Uterus (tissue), 4 donors: ENCODE results near the gene MAB21L4. TPM values are rescaled to one million over a fixed set of nuclear protein-coding genes. Genes with fewer than 3 reads are reported as not detected.

Source experiments
- DNase-seq, 2 donors: peaks; one replicate each; pipeline ENCODE4 v3.0.0-alpha.2; 2019 to 2020
- H3K27ac ChIP-seq, 2 donors: fragments of 200-600 bp; sonication (generic); 1 replicate in 1 of 2; 2 replicates in 1 of 2; pipeline ENCODE4 v1.5.1; 2016 to 2018
- H3K27me3 ChIP-seq, 2 donors: fragments of 200-600 bp; sonication (generic); one replicate each; pipeline ENCODE4 v1.5.1; 2018 to 2019; ENCODE audit warnings: control low read depth in 1 of 2
- H3K36me3 ChIP-seq, 2 donors: fragments of 200-600 bp; sonication (generic); one replicate each; pipeline ENCODE4 v1.5.1; 2019; ENCODE audit warnings: control low read depth in 1 of 2
- H3K4me1 ChIP-seq, 2 donors: fragments of 200-600 bp; sonication (generic); one replicate each; pipeline ENCODE4 v1.5.1; 2018 to 2019; ENCODE audit warnings: control low read depth in 1 of 2
- H3K4me3 ChIP-seq, 2 donors: fragments of 200-600 bp; sonication (generic); 1 replicate in 1 of 2; 2 replicates in 1 of 2; pipeline ENCODE4 v1.5.1; 2018 to 2019; ENCODE audit warnings: mild to moderate bottlenecking in 1 of 2
- H3K9me3 ChIP-seq, 2 donors: fragments of 200-600 bp; sonication (generic); one replicate each; pipeline ENCODE4 v1.5.1; 2019; ENCODE audit warnings: control low read depth in 1 of 2
- POLR2A ChIP-seq, 2 donors: fragments of 450-650 bp; IDR thresholded peaks; one replicate each; pipeline ENCODE4 v1.6.1; 2016; ENCODE audit warnings: antibody characterized with exemption in 2 of 2, mild to moderate bottlenecking in 1 of 2, moderate library complexity in 1 of 2
- intact Hi-C: fragments of 100-400 bp; cut with DNase I; formaldehyde crosslinking; loops from one replicate; pipeline ENCODE4 v1.15.1; 2023; ENCODE audit warnings: low total_unique reads
- total RNA-seq, 4 donors: library from RNA; depleted of rRNA in 3 of 4; stranded (reverse); fragments of >200 nt in 3 of 4; gene quantifications; one replicate each; pipeline versions ENCODE4 v1.1.0 to v1.2.4, GENCODE V29; 2014 to 2023
- TF ChIP-seq, protein P1 (sequence below), 4 experiments: fragments of 200-600 bp in 2 of 4; fragments of 450-650 bp in 2 of 4; sonication (generic) in 2 of 4; IDR thresholded peaks; one replicate each; pipeline ENCODE4 v1.5.1; 2016 to 2019; ENCODE audit warnings: antibody characterized with exemption in 4 of 4, mild to moderate bottlenecking in 2 of 4, moderate library complexity in 1 of 4
- donor health status: DM: yes; HTN: yes; CAD: no.

The MAB21L4 gene
- total RNA-seq, 4 donors from 2014 or later = 0.97 TPM; not detected in 3

DNA sequence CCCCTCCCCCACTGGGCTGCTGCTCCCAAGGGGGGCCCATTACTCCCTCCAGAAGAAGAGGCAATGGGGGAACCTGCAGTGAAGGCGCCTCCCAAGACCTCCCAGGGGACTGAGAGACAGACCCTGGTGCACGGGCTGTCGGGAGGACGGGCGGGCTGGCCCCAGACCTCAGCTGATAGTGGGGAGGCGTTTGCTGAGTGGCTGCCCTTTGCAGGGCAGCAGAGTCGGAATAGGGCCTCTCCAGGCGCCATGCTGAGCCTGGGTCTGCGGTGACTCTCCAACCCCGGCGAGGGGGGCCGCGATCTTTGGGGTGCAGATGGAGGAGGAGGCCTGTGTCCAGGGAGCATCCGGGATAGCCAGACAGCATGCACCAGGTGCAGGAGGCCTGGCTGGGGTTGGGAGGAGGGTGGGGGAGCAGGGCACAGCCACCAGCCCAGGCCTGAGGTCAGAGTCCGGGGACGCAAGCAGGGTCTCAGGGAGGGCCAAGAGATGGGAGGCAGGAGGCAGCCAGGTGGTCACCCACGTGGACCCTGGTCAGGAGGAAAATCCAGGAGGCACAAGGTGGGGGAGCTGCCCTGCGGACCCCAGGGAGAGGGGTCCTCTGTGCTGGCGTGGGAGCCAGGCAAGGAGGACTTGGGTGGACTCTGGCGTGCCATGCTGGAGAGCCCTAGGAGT is 21.2 kb upstream of the MAB21L4 start:
- intact Hi-C loops = no loop called here
- H3K4me3 ChIP-seq = no peak overlapping the region
- H3K36me3 ChIP-seq = no peaks in the 10 kb centered on the region
- no peaks in the 10 kb centered on the region for H3K9me3 ChIP-seq
- DNase-seq = peak in 1 of 2 donors; percentile 27
- peaks cover 0 to 12% of the 10 kb centered on the region in 2 donors for H3K4me1 ChIP-seq
- H3K27me3 ChIP-seq = no peaks in the 10 kb centered on the region
- H3K27ac ChIP-seq = peak overlapping the region in 1 of 2 donors; percentile 35
- TF ChIP-seq, protein P1, sequence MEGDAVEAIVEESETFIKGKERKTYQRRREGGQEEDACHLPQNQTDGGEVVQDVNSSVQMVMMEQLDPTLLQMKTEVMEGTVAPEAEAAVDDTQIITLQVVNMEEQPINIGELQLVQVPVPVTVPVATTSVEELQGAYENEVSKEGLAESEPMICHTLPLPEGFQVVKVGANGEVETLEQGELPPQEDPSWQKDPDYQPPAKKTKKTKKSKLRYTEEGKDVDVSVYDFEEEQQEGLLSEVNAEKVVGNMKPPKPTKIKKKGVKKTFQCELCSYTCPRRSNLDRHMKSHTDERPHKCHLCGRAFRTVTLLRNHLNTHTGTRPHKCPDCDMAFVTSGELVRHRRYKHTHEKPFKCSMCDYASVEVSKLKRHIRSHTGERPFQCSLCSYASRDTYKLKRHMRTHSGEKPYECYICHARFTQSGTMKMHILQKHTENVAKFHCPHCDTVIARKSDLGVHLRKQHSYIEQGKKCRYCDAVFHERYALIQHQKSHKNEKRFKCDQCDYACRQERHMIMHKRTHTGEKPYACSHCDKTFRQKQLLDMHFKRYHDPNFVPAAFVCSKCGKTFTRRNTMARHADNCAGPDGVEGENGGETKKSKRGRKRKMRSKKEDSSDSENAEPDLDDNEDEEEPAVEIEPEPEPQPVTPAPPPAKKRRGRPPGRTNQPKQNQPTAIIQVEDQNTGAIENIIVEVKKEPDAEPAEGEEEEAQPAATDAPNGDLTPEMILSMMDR (IDR thresholded peaks at IDR 0.05) = no peak
- TF ChIP-seq POLR2A (IDR thresholded peaks at IDR 0.05) = no peak

DNA sequence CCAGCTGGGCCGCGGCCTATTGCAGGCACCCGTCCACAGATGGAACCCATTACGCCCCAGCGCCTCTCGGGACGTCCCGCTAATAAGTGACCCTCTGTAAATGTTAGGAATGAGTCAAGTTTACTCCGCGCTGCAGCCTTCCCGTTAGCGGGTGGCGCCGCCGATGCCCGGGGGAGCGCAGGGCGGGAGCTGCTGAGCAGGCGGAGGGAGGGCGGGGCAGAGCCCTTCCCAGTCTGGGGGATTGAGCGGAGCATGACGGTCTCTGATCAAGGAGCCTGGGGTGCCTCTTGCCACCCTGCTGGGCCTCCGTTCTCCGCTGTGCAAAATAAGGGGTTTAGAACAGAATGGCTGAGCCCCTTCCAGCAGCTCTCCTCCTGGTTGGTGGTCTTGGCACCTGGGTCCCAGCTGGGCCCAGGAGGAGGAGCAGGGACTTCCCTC is 20.6 kb upstream of the MAB21L4 start:
- Histone ChIP-seq H3K27me3 (no peaks in the 10 kb centered on the region), H3K4me3 (peak overlapping the region in 1 of 2 donors; percentile 5)
- intact Hi-C loops = no loop called here

DNA sequence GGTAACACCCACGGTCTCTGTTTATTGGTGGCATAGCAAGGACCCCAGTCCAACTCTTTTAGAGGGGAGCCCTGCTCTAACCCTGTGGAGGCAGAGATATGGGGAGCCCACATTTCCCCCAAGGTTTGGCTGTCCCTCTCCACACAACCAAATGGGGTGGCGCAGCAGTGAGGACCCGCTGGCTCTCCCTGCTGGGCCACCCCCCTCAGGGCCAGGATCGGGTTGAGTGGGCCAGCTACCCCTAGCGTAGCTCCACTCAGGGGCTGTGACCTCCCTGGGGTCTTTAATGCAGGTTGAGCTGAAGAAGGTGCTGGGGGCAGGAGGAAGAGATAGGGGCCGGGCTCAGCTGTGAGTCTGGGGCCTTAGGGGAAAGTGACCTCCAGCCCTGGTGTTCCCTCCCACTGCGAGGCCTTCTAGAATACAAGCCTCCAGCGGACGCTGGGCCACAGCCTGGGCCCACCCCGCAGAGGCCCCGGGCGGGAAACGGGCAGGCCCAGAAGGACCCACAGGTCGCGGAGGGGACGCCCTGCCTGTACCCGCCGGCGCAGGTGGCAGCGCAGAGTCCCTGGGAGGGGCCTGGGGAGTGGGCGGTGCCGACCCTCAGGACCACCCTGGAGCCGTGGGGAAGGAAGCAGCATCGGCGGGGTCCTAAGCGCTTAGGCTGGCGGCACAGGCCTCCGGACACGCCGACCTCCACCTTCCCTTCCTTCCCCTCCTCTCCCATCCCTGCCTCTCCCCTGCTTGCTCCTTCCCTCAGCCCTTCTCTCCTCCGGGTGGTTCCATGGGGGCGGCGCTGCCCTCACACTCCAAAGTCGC is 19.8 kb upstream of the MAB21L4 start:
- Histone ChIP-seq H3K27me3 (no peaks in the 10 kb centered on the region), H3K9me3 (no peaks in the 10 kb centered on the region), H3K4me3 (peak overlapping the region in 1 of 2 donors; percentile 5), H3K36me3 (no peaks in the 10 kb centered on the region), H3K27ac (no peak overlapping the region), H3K4me1 (peaks cover 0 to 12% of the 10 kb centered on the region in 2 donors)
- intact Hi-C loops = no loop called here
- no peak for TF ChIP-seq POLR2A (IDR thresholded peaks at IDR 0.05)
- TF ChIP-seq, protein P1 (IDR thresholded peaks at IDR 0.05) = no peak
- DNase-seq = no peak

More for the DNA sequence above, 20.6 kb upstream of the MAB21L4 start:
- H3K36me3 ChIP-seq = no peaks in the 10 kb centered on the region
- H3K4me1 ChIP-seq = peaks cover 0 to 12% of the 10 kb centered on the region in 2 donors
- peak; percentile 57 to 71 for DNase-seq
- H3K9me3 ChIP-seq = no peaks in the 10 kb centered on the region
- peak overlapping the region in 1 of 2 donors; percentile 35 for H3K27ac ChIP-seq
- TF ChIP-seq, protein P1 (IDR thresholded peaks at IDR 0.05) = no peak
- no peak for TF ChIP-seq POLR2A (IDR thresholded peaks at IDR 0.05)

DNA sequence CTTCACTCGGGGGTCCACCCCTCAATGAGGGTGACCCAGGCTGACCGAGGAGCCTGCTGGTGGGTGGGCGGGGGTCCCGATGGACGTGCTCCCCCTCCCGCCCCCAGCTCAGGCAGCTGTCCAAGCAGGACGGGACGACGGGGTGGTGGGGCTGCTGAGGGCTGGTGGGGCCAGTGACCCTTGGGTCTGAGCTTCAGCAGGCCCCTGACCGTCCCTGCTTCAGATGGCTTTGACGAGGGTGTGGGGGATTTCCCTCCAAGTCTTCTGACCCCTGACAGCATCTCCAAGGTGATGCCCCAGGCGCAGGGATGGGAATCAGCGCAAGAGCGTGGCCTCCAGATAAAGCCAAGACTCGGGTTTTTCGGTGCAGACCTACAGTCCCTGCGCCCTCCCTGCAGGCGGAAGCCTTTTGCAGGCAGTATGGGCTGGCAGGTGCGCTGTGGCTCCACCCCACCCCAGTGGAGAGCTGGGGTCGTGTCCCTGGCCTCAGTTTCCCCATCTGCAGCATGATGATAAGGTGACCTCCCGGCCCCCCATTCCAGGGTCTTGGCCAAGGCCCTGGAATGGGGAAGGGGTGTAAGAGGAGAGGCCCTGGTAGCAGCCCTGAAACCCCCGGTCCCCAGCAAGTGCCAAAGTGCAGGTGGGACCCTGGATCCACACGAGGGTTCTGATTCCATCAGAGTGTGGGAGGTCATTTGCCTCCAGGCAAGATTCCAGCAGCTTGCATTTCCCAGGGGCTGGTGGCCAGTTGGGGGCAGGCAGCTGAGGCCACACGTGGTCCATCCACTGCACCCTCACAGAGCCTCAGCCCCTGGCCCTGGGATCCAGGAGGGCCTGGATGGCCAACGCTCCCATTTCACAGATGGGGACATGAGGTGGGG is 18.9 kb upstream of the MAB21L4 start:
- DNase-seq = no peak
- no peaks in the 10 kb centered on the region for H3K36me3 ChIP-seq
- H3K4me1 ChIP-seq = peaks cover 0 to 12% of the 10 kb centered on the region in 2 donors
- no peaks in the 10 kb centered on the region for H3K27me3 ChIP-seq
- TF ChIP-seq, protein P1 (IDR thresholded peaks at IDR 0.05) = no peak
- TF ChIP-seq POLR2A (IDR thresholded peaks at IDR 0.05) = no peak
- intact Hi-C loops = no loop called here
- no peak overlapping the region for H3K4me3 ChIP-seq
- H3K9me3 ChIP-seq = no peaks in the 10 kb centered on the region
- H3K27ac ChIP-seq = no peak overlapping the region
